HUES6 (cell line): ENCODE measurements around the gene ZDHHC14.
"Not testable (repeated sequence)": the region's sequence is repeated elsewhere in the genome, so short reads cannot be mapped to it uniquely, and the experiment has no call there.

Experiments used
- H3K27ac ChIP-seq: 2 replicates; pipeline ENCODE4 v1.7.0; 2013; ENCODE audit warnings: low read depth, mild to moderate bottlenecking, low read length, inconsistent platforms
- H3K27me3 ChIP-seq: 2 replicates; pipeline ENCODE4 v1.6.1; 2013; ENCODE audit warnings: low read length; ENCODE audit not compliant: control insufficient read depth, insufficient read depth
- H3K36me3 ChIP-seq: 2 replicates; pipeline ENCODE4 v1.6.1; 2013; ENCODE audit warnings: low read length; ENCODE audit not compliant: control insufficient read depth, insufficient read depth
- H3K4me1 ChIP-seq: 2 replicates; pipeline ENCODE4 v1.6.1; 2013; ENCODE audit warnings: low read length; ENCODE audit not compliant: control insufficient read depth, insufficient read depth
- H3K4me3 ChIP-seq: 2 replicates; pipeline ENCODE4 v1.5.1; 2013; ENCODE audit warnings: low read depth, low read length
- H3K9ac ChIP-seq: one replicate; pipeline ENCODE4 v1.6.1; 2013; ENCODE audit warnings: mild to moderate bottlenecking, low read length
- H3K9me3 ChIP-seq: 2 replicates; pipeline ENCODE4 v1.6.1; 2013; ENCODE audit warnings: low read depth, low read length; ENCODE audit not compliant: control insufficient read depth, insufficient read depth

The ZDHHC14 gene

DNA sequence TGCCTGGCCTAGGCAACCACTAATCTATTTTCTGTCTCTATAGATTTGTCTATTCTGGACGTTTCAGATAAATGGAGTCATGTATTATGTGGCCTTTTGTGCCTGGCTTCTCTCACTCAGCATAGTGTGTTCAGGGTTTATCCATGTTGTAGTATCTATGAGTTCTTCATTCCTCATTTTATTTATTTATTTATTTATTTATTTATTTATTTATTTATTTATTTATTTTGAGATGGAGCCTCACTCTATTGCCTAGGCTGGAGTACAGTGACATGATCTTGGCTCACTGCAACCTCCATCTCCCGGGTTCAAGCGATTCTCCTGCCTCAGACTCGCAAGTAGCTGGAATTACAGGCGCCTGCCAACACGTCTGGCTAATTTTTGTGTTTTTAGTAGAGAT, 86.3 kb downstream of the ZDHHC14 start:
- H3K27me3 ChIP-seq, H3K36me3 ChIP-seq, H3K4me3 ChIP-seq, H3K27ac ChIP-seq, H3K9ac ChIP-seq, H3K9me3 ChIP-seq: not testable (repeated sequence)
- H3K4me1 ChIP-seq, result peaks cover 21% of the 10 kb centered on the region

GRCh38 chr6:157468054-157468453, 87.1 kb downstream of the ZDHHC14 start:
- no peak overlapping the region for H3K9ac ChIP-seq
- H3K4me3 ChIP-seq, result no peak overlapping the region
- no peak overlapping the region for H3K27ac ChIP-seq
- H3K36me3 ChIP-seq, result no peaks in the 10 kb centered on the region
- H3K27me3 ChIP-seq, result no peaks in the 10 kb centered on the region
- H3K9me3 ChIP-seq, result no peaks in the 10 kb centered on the region
- peaks cover 19% of the 10 kb centered on the region for H3K4me1 ChIP-seq

GRCh38 chr6:157468574-157468973, 87.6 kb downstream of the ZDHHC14 start:
- H3K4me3 ChIP-seq, result no peak overlapping the region
- no peaks in the 10 kb centered on the region for H3K9me3 ChIP-seq
- no peak overlapping the region for H3K27ac ChIP-seq

GRCh38 chr6:157469378-157469777, 88.4 kb downstream of the ZDHHC14 start:
- no peak overlapping the region for H3K9ac ChIP-seq

More at GRCh38 chr6:157468574-157468973, 87.6 kb downstream of the ZDHHC14 start:
- no peak overlapping the region for H3K9ac ChIP-seq
- no peaks in the 10 kb centered on the region for H3K27me3 ChIP-seq
- H3K4me1 ChIP-seq, result peaks cover 16% of the 10 kb centered on the region
- no peaks in the 10 kb centered on the region for H3K36me3 ChIP-seq

DNA sequence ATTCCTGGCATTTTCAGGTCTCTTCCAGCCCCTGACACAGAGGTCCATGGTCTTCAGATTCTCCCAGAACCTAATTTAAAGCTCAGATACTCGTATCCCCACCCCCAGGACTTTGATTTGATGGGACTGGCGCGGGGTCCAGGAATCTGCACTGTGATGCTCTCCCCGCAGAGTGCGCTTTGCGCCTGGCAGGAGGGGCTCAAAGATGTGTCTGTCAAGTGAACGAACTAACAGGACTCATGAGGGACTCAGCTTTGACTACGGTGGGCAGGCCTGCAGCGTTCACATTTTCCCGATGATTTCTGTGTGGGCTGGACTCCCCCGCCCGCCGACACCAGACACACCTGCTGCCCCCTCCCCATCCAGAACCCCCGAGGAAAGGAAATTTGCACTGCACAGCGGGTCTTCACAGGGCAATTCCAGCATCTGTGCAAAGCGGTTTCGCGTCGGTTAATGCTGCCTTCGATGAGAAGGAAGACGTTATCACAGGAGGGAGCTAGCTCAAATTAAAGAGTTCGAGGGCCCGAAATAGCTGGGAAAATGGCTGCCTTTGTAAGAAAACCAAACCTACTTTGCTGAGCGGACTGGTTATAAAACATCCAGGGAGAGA, 90.2 kb downstream of the ZDHHC14 start:
- Histone ChIP-seq H3K9ac (no peak overlapping the region), H3K27me3 (no peaks in the 10 kb centered on the region), H3K36me3 (no peaks in the 10 kb centered on the region), H3K4me1 (peaks cover under 1% of the 10 kb centered on the region), H3K9me3 (no peaks in the 10 kb centered on the region), H3K4me3 (no peak overlapping the region), H3K27ac (no peak overlapping the region)

More at GRCh38 chr6:157469378-157469777, 88.4 kb downstream of the ZDHHC14 start:
- peaks cover 16% of the 10 kb centered on the region for H3K4me1 ChIP-seq
- H3K27ac ChIP-seq, result no peak overlapping the region
- no peak overlapping the region for H3K4me3 ChIP-seq
- H3K36me3 ChIP-seq, result no peaks in the 10 kb centered on the region
- H3K9me3 ChIP-seq, result no peaks in the 10 kb centered on the region
- no peaks in the 10 kb centered on the region for H3K27me3 ChIP-seq

DNA sequence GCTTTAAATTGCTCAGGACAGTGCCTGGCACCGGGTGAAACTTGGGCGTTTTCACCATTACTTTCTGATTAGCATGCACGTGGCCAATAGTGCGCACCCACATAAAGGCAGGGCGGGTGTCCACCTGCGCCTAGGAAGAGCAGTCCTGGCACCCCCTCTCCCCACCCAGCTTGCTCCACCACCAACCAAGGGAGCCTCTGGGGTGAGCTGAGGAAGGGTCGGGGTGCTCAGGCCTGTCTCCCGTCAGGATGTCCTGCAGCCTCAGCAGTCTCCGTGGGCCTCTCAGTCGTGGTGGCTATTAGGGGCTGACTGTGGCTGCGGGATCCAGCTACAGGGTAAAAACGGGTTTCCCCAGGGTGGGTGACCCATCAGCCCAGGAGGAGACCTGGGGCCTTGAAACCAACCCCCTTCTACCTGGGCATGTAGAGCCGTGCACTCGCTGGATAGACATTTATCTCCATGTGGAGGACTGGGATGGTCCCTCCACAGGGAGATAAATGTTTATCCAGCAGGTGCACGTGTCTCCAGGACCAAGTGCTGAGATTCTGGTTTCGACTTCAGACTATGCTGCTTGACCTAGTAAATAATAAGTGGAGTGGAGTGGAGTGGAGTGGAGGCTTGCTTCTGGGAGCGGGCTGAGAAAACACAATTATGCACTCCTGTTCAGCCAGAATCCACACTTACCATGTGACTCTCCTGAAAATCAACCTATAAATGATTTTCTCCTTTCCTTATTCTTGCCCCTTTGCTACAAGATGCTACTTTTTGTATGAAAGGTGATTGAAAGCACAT, 91.1 kb downstream of the ZDHHC14 start:
- Histone ChIP-seq H3K9me3 (no peaks in the 10 kb centered on the region), H3K9ac (no peak overlapping the region), H3K27me3 (no peaks in the 10 kb centered on the region), H3K4me3 (no peak overlapping the region), H3K27ac (no peak overlapping the region), H3K36me3 (no peaks in the 10 kb centered on the region), H3K4me1 (no peaks in the 10 kb centered on the region)

DNA sequence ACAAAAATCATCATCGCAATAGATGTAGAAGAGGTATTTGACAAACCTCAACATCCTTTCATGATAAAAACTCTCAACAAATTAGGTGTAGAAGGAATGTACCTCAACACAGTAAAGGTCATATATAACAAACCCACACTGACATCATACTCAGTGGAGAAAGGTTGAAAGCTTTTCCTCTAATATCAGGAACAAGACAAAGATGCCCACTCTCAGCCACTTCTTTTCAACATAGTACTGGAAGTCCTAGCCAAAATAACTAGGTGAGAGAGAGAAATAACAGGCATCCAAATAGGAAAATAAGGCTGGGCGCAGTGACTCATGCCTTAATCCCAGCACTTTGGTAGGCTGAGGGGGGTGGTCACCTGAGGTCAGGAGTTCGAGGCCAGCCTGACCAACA, 95.8 kb downstream of the ZDHHC14 start:
- H3K27me3 ChIP-seq, result no peaks in the 10 kb centered on the region

DNA sequence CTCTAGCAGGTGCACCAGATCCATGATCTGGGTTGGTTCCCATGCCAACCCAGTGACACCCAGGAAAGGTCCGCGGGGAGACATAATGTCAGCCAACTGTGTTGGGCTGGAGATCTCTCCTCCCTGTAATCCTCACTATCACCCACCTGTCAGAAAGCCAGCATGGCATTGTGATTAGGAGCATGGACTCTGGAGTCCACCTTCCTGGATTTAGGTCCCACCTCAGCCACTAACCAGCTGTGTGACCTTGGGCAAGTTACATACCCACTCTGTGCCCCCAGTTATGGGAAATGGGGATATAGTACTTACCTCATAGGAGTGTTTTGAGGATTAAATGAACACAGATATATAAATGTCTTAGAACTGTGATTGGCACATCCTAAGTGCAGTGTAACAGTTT, 97.9 kb downstream of the ZDHHC14 start:
- no peaks in the 10 kb centered on the region for H3K36me3 ChIP-seq
- no peaks in the 10 kb centered on the region for H3K9me3 ChIP-seq
- H3K27ac ChIP-seq, result no peak overlapping the region
- H3K4me3 ChIP-seq, result no peak overlapping the region
- no peaks in the 10 kb centered on the region for H3K27me3 ChIP-seq
- H3K4me1 ChIP-seq, result no peaks in the 10 kb centered on the region
- H3K9ac ChIP-seq, result no peak overlapping the region

More for the DNA sequence above, 95.8 kb downstream of the ZDHHC14 start:
- Histone ChIP-seq H3K36me3 (no peaks in the 10 kb centered on the region), H3K9me3 (no peaks in the 10 kb centered on the region), H3K4me3 (no peak overlapping the region), H3K9ac (no peak overlapping the region), H3K4me1 (no peaks in the 10 kb centered on the region), H3K27ac (no peak overlapping the region)

- Histone ChIP-seq H3K36me3 (no peaks in the 10 kb centered on the region), H3K9me3 (no peaks in the 10 kb centered on the region), H3K4me1 (no peaks in the 10 kb centered on the region), H3K27ac (no peak overlapping the region), H3K4me3 (no peak overlapping the region), H3K9ac (no peak overlapping the region), H3K27me3 (no peaks in the 10 kb centered on the region)
Observed at GRCh38 chr6:157479464-157480303, 98.7 kb downstream of the ZDHHC14 start.

- Histone ChIP-seq H3K4me3 (no peak overlapping the region), H3K27ac (no peak overlapping the region), H3K27me3 (no peaks in the 10 kb centered on the region), H3K9me3 (no peaks in the 10 kb centered on the region), H3K9ac (no peak overlapping the region), H3K36me3 (no peaks in the 10 kb centered on the region), H3K4me1 (no peaks in the 10 kb centered on the region)
Observed at GRCh38 chr6:157481189-157481864, 100.3 kb downstream of the ZDHHC14 start.
